CD4-positive, alpha-beta T cell (primary cell): ENCODE results near the gene RNF220. TPM values are rescaled to one million over a fixed set of nuclear protein-coding genes. Genes with fewer than 3 reads are reported as not detected.

Source experiments
- ATAC-seq: fragments of 200-7000 bp; cut with Tn5 transposase; one replicate; pipeline ENCODE4 v1.10.0; 2022; ENCODE audit warnings: mild to moderate bottlenecking; ENCODE audit not compliant: poor library complexity
- CTCF ChIA-PET: fragments of 350-600 bp; sonication (Branson Sonifier 250); formaldehyde crosslinking; loops from one replicate; lab custom pipeline; 2021; ENCODE audit warnings: antibody characterized with exemption, inconsistent platforms; lab: Charles Lee
- POLR2A ChIA-PET: fragments of 350-600 bp; sonication (Branson Sonifier 250); formaldehyde crosslinking; loops from one replicate; lab custom pipeline; 2021; ENCODE audit warnings: antibody characterized with exemption, inconsistent platforms; lab: Charles Lee
- DNase-seq, 14 experiments: peaks; one replicate each; pipeline ENCODE4 v3.0.0-alpha.2; 2013 to 2020; ENCODE audit warnings: mixed read lengths in 2 of 14
- H3K27ac ChIP-seq, 2 donors: one replicate each; pipeline versions ENCODE4 v1.5.1 to v1.7.0; 2013; ENCODE audit warnings: low read length in 2 of 2, low read depth in 1 of 2, mild to moderate bottlenecking in 1 of 2
- H3K27me3 ChIP-seq, 2 experiments: 1 replicate in 1 of 2; 2 replicates in 1 of 2; pipeline versions ENCODE4 v1.6.1 to v1.7.0; 2013; ENCODE audit warnings: low read length in 2 of 2, control low read depth in 1 of 2, mild to moderate bottlenecking in 1 of 2, moderate library complexity in 1 of 2; ENCODE audit not compliant: insufficient read depth in 2 of 2, control insufficient read depth in 1 of 2
- H3K36me3 ChIP-seq: one replicate; pipeline ENCODE4 v1.6.1; 2013; ENCODE audit warnings: low read length, control low read depth; ENCODE audit not compliant: insufficient read depth
- H3K4me1 ChIP-seq: one replicate; pipeline ENCODE4 v1.6.1; 2013; ENCODE audit warnings: low read length, control low read depth; ENCODE audit not compliant: insufficient read depth
- H3K4me3 ChIP-seq: one replicate; pipeline ENCODE4 v1.5.1; 2013; ENCODE audit warnings: mild to moderate bottlenecking, low read length, moderate library complexity
- H3K9me3 ChIP-seq, 2 experiments: 1 replicate in 1 of 2; 2 replicates in 1 of 2; pipeline versions ENCODE4 v1.6.1 to v1.7.0; 2013; ENCODE audit warnings: low read length in 2 of 2, mild to moderate bottlenecking in 2 of 2, control low read depth in 1 of 2, moderate library complexity in 1 of 2; ENCODE audit not compliant: control insufficient read depth in 1 of 2, insufficient read depth in 1 of 2
- H3K27ac Mint-ChIP-seq: one replicate; pipeline ENCODE4 v1.8.0; 2020; ENCODE audit warnings: mixed read lengths
- H3K27me3 Mint-ChIP-seq: one replicate; pipeline ENCODE4 v1.8.0; 2021; ENCODE audit warnings: mixed read lengths
- H3K36me3 Mint-ChIP-seq: one replicate; pipeline ENCODE4 v1.8.0; 2021; ENCODE audit warnings: low read depth, mixed read lengths
- H3K4me1 Mint-ChIP-seq: one replicate; pipeline ENCODE4 v1.8.0; 2021; ENCODE audit warnings: low read depth, mixed read lengths
- H3K4me3 Mint-ChIP-seq: one replicate; pipeline ENCODE4 v1.8.0; 2020; ENCODE audit warnings: mild to moderate bottlenecking, mixed read lengths
- H3K9me3 Mint-ChIP-seq: one replicate; pipeline ENCODE4 v1.8.0; 2020; ENCODE audit warnings: mixed read lengths
- CTCF ChIP-seq: fragments of 200-600 bp; IDR thresholded peaks from one replicate; pipeline ENCODE4 v1.8.0; 2022; ENCODE audit warnings: antibody characterized with exemption, mild to moderate bottlenecking
- intact Hi-C, 2 experiments: fragments of 100-400 bp; cut with DNase I in 1 of 2; cut with micrococcal nuclease in 1 of 2; formaldehyde crosslinking; loops; one replicate each; pipeline versions ENCODE4 v1.15.1 to v1.9.0; 2023 to 2025; cut with DNase I, micrococcal nuclease
- total RNA-seq, 174 experiments: library from RNA in 2 of 174; stranded (reverse) in 2 of 174; gene quantifications; one replicate each; pipeline ENCODE4 v1.2.3 and lab custom pipeline; 2021 to 2026

Gene RNF220
- total RNA-seq, 2 experiments from 2014 or later: 76.0 to 77.9 TPM

DNA sequence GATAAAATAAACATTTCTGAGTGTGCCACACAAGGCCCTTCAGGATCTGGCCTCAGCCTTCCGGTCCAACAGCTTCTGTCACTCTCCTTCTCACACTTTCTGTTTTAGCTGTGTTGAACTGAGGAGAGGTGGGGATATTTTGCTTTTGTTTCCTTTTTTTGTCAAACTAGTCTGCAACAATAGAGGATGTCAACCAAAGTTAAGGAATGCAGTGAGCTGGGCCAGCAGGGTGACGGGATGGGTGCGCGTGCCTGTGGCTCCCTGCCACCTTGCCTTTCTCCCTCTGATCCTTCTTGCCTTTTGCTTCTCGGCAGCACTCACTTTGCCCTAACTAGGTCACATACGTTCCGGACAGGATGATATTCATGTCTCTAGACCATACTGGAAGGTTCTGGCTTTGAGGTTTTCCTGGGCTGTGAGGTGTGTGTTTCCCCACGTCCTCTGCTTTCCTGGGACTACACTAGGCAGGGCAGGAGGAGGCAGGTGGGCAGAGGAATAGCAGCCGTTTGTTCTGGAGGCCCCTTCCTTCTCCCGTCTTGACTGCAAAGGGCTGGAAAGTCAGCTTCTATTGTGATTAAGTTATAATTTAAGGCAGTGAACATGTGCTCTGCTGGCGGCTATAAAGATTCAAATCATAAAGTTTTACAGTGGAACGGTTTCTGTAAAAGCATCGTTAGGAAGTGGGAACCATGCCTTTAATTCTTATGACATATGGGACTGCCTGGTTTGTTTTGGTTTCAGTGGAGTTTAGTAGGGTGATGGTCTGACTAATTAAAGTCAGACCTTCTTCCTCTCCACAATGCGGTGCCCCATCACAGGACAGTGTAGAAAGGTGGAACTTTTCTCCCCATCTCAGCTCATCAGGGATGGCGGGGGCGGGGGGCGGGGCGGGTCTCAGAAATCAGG lies 67.8 kb downstream of the RNF220 start:
- intact Hi-C loops: no loop called here
- Mint-ChIP-seq H3K27ac (no peak overlapping the region), H3K4me3 (no peak overlapping the region), H3K36me3 (no peaks in the 10 kb centered on the region), H3K4me1 (no peaks in the 10 kb centered on the region), H3K9me3 (no peaks in the 10 kb centered on the region), H3K27me3 (peaks cover 27% of the 10 kb centered on the region)
- H3K27ac ChIP-seq: no peak overlapping the region
- no peaks in the 10 kb centered on the region for H3K4me1 ChIP-seq
- ChIA-PET CTCF (no interaction called here), POLR2A (no interaction called here)
- peaks cover 0 to 3% of the 10 kb centered on the region in 2 experiments for H3K9me3 ChIP-seq
- no peak for DNase-seq
- no peaks in the 10 kb centered on the region for H3K27me3 ChIP-seq
- H3K36me3 ChIP-seq: no peaks in the 10 kb centered on the region
- ATAC-seq: no peak
- TF ChIP-seq CTCF: no peak
- H3K4me3 ChIP-seq: no peak overlapping the region

DNA sequence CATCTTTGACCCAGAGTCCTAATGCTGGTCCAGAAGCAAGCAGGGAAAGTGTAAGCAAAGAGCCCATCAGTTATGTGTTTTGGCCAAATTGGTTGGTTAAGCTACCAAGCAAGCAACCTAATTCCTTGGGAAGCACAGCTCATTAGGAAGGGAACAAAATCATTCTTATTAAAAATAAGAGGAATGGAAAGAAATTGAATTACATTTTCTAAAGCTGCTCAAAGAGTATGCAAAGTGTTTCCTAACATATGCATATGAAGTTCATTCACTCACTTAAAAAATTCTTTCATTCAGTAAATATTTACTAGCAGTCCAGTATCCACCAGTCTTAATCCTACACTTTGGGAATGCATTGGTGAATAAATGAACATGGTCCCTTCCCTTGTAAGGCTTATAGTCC lies 71.8 kb downstream of the RNF220 start:
- H3K4me1 Mint-ChIP-seq: no peaks in the 10 kb centered on the region
- no peaks in the 10 kb centered on the region for H3K36me3 ChIP-seq
- H3K27me3 Mint-ChIP-seq: peaks cover 13% of the 10 kb centered on the region
- H3K4me1 ChIP-seq: no peaks in the 10 kb centered on the region
- CTCF ChIA-PET: no interaction called here
- no peak overlapping the region for H3K27ac ChIP-seq
- H3K36me3 Mint-ChIP-seq: no peaks in the 10 kb centered on the region
- H3K9me3 ChIP-seq: no peaks in the 10 kb centered on the region
- no peak for TF ChIP-seq CTCF
- H3K27ac Mint-ChIP-seq: no peak overlapping the region
- DNase-seq (no peak), ATAC-seq (no peak)
- H3K27me3 ChIP-seq: peaks cover 0 to 4% of the 10 kb centered on the region in 2 experiments
- H3K9me3 Mint-ChIP-seq: no peaks in the 10 kb centered on the region
- no peak overlapping the region for H3K4me3 ChIP-seq
- intact Hi-C loops: no loop called here
- H3K4me3 Mint-ChIP-seq: no peak overlapping the region
- POLR2A ChIA-PET: no interaction called here

- ChIA-PET CTCF (no interaction called here), POLR2A (no interaction called here)
- no peaks in the 10 kb centered on the region for H3K9me3 Mint-ChIP-seq
- no peak overlapping the region for H3K27ac Mint-ChIP-seq
- peaks cover 32% of the 10 kb centered on the region for H3K27me3 Mint-ChIP-seq
- Histone ChIP-seq H3K36me3 (no peaks in the 10 kb centered on the region), H3K9me3 (no peaks in the 10 kb centered on the region), H3K27me3 (peaks cover 3 to 14% of the 10 kb centered on the region in 2 experiments), H3K4me3 (no peak overlapping the region), H3K27ac (no peak overlapping the region), H3K4me1 (no peaks in the 10 kb centered on the region)
- no peaks in the 10 kb centered on the region for H3K4me1 Mint-ChIP-seq
- no peak overlapping the region for H3K4me3 Mint-ChIP-seq
- intact Hi-C loops: no loop called here
- ATAC-seq: no peak
- no peaks in the 10 kb centered on the region for H3K36me3 Mint-ChIP-seq
- no peak for DNase-seq
- TF ChIP-seq CTCF: no peak
These were observed 76.6 kb downstream of the RNF220 start for GRCh38 chr1:44481701-44482100.
